ENCODE results near the gene ZNF653. TPM values are rescaled to one million over a fixed set of nuclear protein-coding genes. Genes with fewer than 3 reads are reported as not detected.
"Not testable (repeated sequence)": the region's sequence is repeated elsewhere in the genome, so short reads cannot be mapped to it uniquely, and the experiment has no call there.

Gene ZNF653
- total RNA-seq, 1 donor, result 3.5 TPM

- H3K9me3 ChIP-seq (ENCODE audit: low read depth, low read length), result no peaks in the 10 kb centered on the region
- H3K4me1 ChIP-seq (ENCODE audit: insufficient read depth, low read length), result no peaks in the 10 kb centered on the region
- H3K27me3 ChIP-seq (ENCODE audit: insufficient read depth, low read length), result no peaks in the 10 kb centered on the region
- no peak overlapping the region for H3K4me3 ChIP-seq (ENCODE audit: low read length)
These were observed 47.3 kb downstream of the ZNF653 start for GRCh38 chr19:11458236-11458900.

- no peak overlapping the region for H3K4me3 ChIP-seq (ENCODE audit: low read length)
- no peaks in the 10 kb centered on the region for H3K4me1 ChIP-seq (ENCODE audit: insufficient read depth, low read length)
- H3K27me3 ChIP-seq (ENCODE audit: insufficient read depth, low read length), result no peaks in the 10 kb centered on the region
- no peaks in the 10 kb centered on the region for H3K9me3 ChIP-seq (ENCODE audit: low read depth, low read length)
These were observed 47.8 kb downstream of the ZNF653 start for GRCh38 chr19:11457831-11458230.

- Histone ChIP-seq H3K9me3 (ENCODE audit: low read depth, low read length) (no peaks in the 10 kb centered on the region), H3K27me3 (ENCODE audit: insufficient read depth, low read length) (no peaks in the 10 kb centered on the region), H3K4me3 (ENCODE audit: low read length) (no peak overlapping the region), H3K4me1 (ENCODE audit: insufficient read depth, low read length) (no peaks in the 10 kb centered on the region)
These were observed 48.5 kb downstream of the ZNF653 start for GRCh38 chr19:11457115-11457514.

- H3K27me3 ChIP-seq (ENCODE audit: insufficient read depth, low read length), result no peaks in the 10 kb centered on the region
- no peaks in the 10 kb centered on the region for H3K4me1 ChIP-seq (ENCODE audit: insufficient read depth, low read length)
- no peaks in the 10 kb centered on the region for H3K9me3 ChIP-seq (ENCODE audit: low read depth, low read length)
- H3K4me3 ChIP-seq (ENCODE audit: low read length), result no peak overlapping the region
These were observed 49.0 kb downstream of the ZNF653 start for GRCh38 chr19:11456659-11457058.

GRCh38 chr19:11455233-11455554, 50.4 kb downstream of the ZNF653 start:
- H3K4me3 ChIP-seq (ENCODE audit: low read length); H3K4me1 ChIP-seq (ENCODE audit: insufficient read depth, low read length); H3K9me3 ChIP-seq (ENCODE audit: low read depth, low read length); H3K27me3 ChIP-seq (ENCODE audit: insufficient read depth, low read length): not testable (repeated sequence)

GRCh38 chr19:11453468-11454341, 51.9 kb downstream of the ZNF653 start:
- Histone ChIP-seq H3K4me1 (ENCODE audit: insufficient read depth, low read length) (no peaks in the 10 kb centered on the region), H3K9me3 (ENCODE audit: low read depth, low read length) (no peaks in the 10 kb centered on the region), H3K27me3 (ENCODE audit: insufficient read depth, low read length) (no peaks in the 10 kb centered on the region), H3K4me3 (ENCODE audit: low read length) (no peak overlapping the region)

- Histone ChIP-seq H3K27me3 (ENCODE audit: insufficient read depth, low read length) (no peaks in the 10 kb centered on the region), H3K4me1 (ENCODE audit: insufficient read depth, low read length) (no peaks in the 10 kb centered on the region), H3K9me3 (ENCODE audit: low read depth, low read length) (no peaks in the 10 kb centered on the region), H3K4me3 (ENCODE audit: low read length) (no peak overlapping the region)
These were observed 52.9 kb downstream of the ZNF653 start for GRCh38 chr19:11452620-11453310.

GRCh38 chr19:11451871-11452619, 53.6 kb downstream of the ZNF653 start:
- Histone ChIP-seq H3K4me3 (ENCODE audit: low read length) (no peak overlapping the region), H3K4me1 (ENCODE audit: insufficient read depth, low read length) (no peaks in the 10 kb centered on the region), H3K27me3 (ENCODE audit: insufficient read depth, low read length) (no peaks in the 10 kb centered on the region), H3K9me3 (ENCODE audit: low read depth, low read length) (no peaks in the 10 kb centered on the region)

- no peaks in the 10 kb centered on the region for H3K4me1 ChIP-seq (ENCODE audit: insufficient read depth, low read length)
- no peak overlapping the region for H3K4me3 ChIP-seq (ENCODE audit: low read length)
- H3K27me3 ChIP-seq (ENCODE audit: insufficient read depth, low read length), result no peaks in the 10 kb centered on the region
- H3K9me3 ChIP-seq (ENCODE audit: low read depth, low read length), result no peaks in the 10 kb centered on the region
These were observed 54.2 kb downstream of the ZNF653 start for GRCh38 chr19:11451327-11451870.

- Histone ChIP-seq H3K4me1 (ENCODE audit: insufficient read depth, low read length) (no peaks in the 10 kb centered on the region), H3K27me3 (ENCODE audit: insufficient read depth, low read length) (no peaks in the 10 kb centered on the region), H3K9me3 (ENCODE audit: low read depth, low read length) (no peaks in the 10 kb centered on the region), H3K4me3 (ENCODE audit: low read length) (no peak overlapping the region)
These were observed 54.9 kb downstream of the ZNF653 start for GRCh38 chr19:11450570-11451326.

- Histone ChIP-seq H3K4me3 (ENCODE audit: low read length) (no peak overlapping the region), H3K9me3 (ENCODE audit: low read depth, low read length) (no peaks in the 10 kb centered on the region), H3K27me3 (ENCODE audit: insufficient read depth, low read length) (no peaks in the 10 kb centered on the region), H3K4me1 (ENCODE audit: insufficient read depth, low read length) (no peaks in the 10 kb centered on the region)
These were observed 56.6 kb downstream of the ZNF653 start for GRCh38 chr19:11448923-11449554.

- Histone ChIP-seq H3K9me3 (ENCODE audit: low read depth, low read length) (no peaks in the 10 kb centered on the region), H3K4me3 (ENCODE audit: low read length) (no peak overlapping the region), H3K4me1 (ENCODE audit: insufficient read depth, low read length) (no peaks in the 10 kb centered on the region), H3K27me3 (ENCODE audit: insufficient read depth, low read length) (no peaks in the 10 kb centered on the region)
These were observed 57.2 kb downstream of the ZNF653 start for GRCh38 chr19:11448410-11448809.

- no peak overlapping the region for H3K4me3 ChIP-seq (ENCODE audit: low read length)
- H3K9me3 ChIP-seq (ENCODE audit: low read depth, low read length), result no peaks in the 10 kb centered on the region
- no peaks in the 10 kb centered on the region for H3K27me3 ChIP-seq (ENCODE audit: insufficient read depth, low read length)
- no peaks in the 10 kb centered on the region for H3K4me1 ChIP-seq (ENCODE audit: insufficient read depth, low read length)
These were observed 58.0 kb downstream of the ZNF653 start for GRCh38 chr19:11447347-11448262.

Data from mononuclear cell (primary cell).